Upper lobe of left lung (tissue), 4 donors: ENCODE results near the gene KDM5B.

ENCODE experiments used
- CTCF ChIP-seq, 6 experiments: fragments of 450-650 bp in 4 of 6; fragments of 200-600 bp in 2 of 6; sonication (generic) in 2 of 6; IDR thresholded peaks; one replicate each; pipeline ENCODE4 v1.5.1; 2016 to 2019; ENCODE audit warnings: antibody characterized with exemption in 6 of 6
- EP300 ChIP-seq, 4 donors: sonication (generic); formaldehyde crosslinking; IDR thresholded peaks; one replicate each; pipeline ENCODE4 v1.5.1; 2017; ENCODE audit warnings: antibody characterized with exemption in 4 of 4, control low read depth in 2 of 4
- POLR2A ChIP-seq, 4 donors: fragments of 450-650 bp; IDR thresholded peaks; one replicate each; pipeline ENCODE4 v1.5.1; 2016 to 2017; ENCODE audit warnings: antibody characterized with exemption in 4 of 4, mild to moderate bottlenecking in 2 of 4

- TF ChIP-seq CTCF (IDR thresholded peaks at IDR 0.05) (no peak), EP300 (IDR thresholded peaks at IDR 0.05) (no peak), POLR2A (IDR thresholded peaks at IDR 0.05) (no peak)
These were observed 122.6 kb downstream of the KDM5B start for GRCh38 chr1:202685641-202686040.
